Right lobe of liver (tissue), 6 donors: ENCODE data around the gene TPH1. TPM values are rescaled to one million over a fixed set of nuclear protein-coding genes. Genes with fewer than 3 reads are reported as not detected.

Source experiments
- ATAC-seq, 4 donors: fragments of 200-7000 bp; cut with Tn5 transposase; one replicate each; pipeline ENCODE4 v1.9.1; 2020; ENCODE audit warnings: mild to moderate bottlenecking in 4 of 4, moderate library complexity in 4 of 4
- DNase-seq, 3 donors: peaks; one replicate each; pipeline ENCODE4 v3.0.0-alpha.2; 2020
- H3K27ac ChIP-seq, 3 donors: fragments of 200-600 bp; one replicate each; pipeline ENCODE4 v1.8.0; 2022
- H3K27me3 ChIP-seq, 2 donors: fragments of 200-600 bp; one replicate each; pipeline ENCODE4 v1.8.0; 2022
- H3K36me3 ChIP-seq, 4 donors: fragments of 200-600 bp; sonication (generic) in 1 of 4; one replicate each; pipeline versions ENCODE4 v1.5.1 to v1.8.0; 2017 to 2022; ENCODE audit warnings: control low read depth in 1 of 4
- H3K4me1 ChIP-seq, 4 donors: fragments of 200-600 bp; sonication (generic) in 1 of 4; one replicate each; pipeline versions ENCODE4 v1.5.1 to v1.8.0; 2017 to 2022; ENCODE audit warnings: control low read depth in 1 of 4
- H3K4me3 ChIP-seq, 3 donors: fragments of 200-600 bp; one replicate each; pipeline ENCODE4 v1.8.0; 2022
- H3K9me3 ChIP-seq, 4 donors: fragments of 200-600 bp; sonication (generic) in 1 of 4; one replicate each; pipeline versions ENCODE4 v1.5.1 to v1.8.0; 2017 to 2022; ENCODE audit warnings: control low read depth in 1 of 4
- POLR2A ChIP-seq: fragments of 450-650 bp; IDR thresholded peaks from one replicate; pipeline ENCODE4 v1.6.1; 2017; ENCODE audit warnings: antibody characterized with exemption, mild to moderate bottlenecking
- WGBS: methylation state at CpG from one replicate; pipeline ENCODE4 v1.1.6; 2018; ENCODE audit warnings: low coverage, low lambda C conversion rate; ENCODE audit not compliant: insufficient coverage; ENCODE audit errors: missing lambda C conversion rate; 5-methylcytosine and 5-hydroxymethylcytosine counted together
- intact Hi-C, 2 donors: fragments of 100-400 bp; cut with DNase I; formaldehyde crosslinking; loops; one replicate each; pipeline versions ENCODE4 v1.11.2 to v1.14.1; 2022
- total RNA-seq, 6 experiments: library from RNA; depleted of rRNA in 2 of 6; stranded (reverse); fragments of >200 nt in 2 of 6; fragmentation: NEBNext Ultra II Directional in 3 of 6; extraction: Animal tissue kit (Norgen Biotek cat#: 25700) in 3 of 6; gene quantifications; one replicate each; pipeline versions ENCODE4 v1.1.0 to v1.2.4, GENCODE V29; 2016 to 2023
- TF ChIP-seq, protein P1 (sequence below), 4 donors: fragments of 200-600 bp in 3 of 4; fragments of 450-650 bp in 1 of 4; IDR thresholded peaks; one replicate each; pipeline versions ENCODE4 v1.5.1 to v1.8.0; 2016 to 2022; ENCODE audit warnings: antibody characterized with exemption in 4 of 4, mild to moderate bottlenecking in 2 of 4
- donor health status: DM: no; HTN: yes; CAD: no.
- donor health status: DM: no; HTN: no; CAD: no.
- donor health status: DM: no; HTN: no; CAD: no.
- donor health status: DM: no; HTN: yes; CAD: no.
- donor health status: DM: no; HTN: yes; CAD: no.

The TPH1 gene
- total RNA-seq, 6 experiments from 2014 or later = 0.07 to 0.25 (median 0.12) TPM; not detected in 1

DNA sequence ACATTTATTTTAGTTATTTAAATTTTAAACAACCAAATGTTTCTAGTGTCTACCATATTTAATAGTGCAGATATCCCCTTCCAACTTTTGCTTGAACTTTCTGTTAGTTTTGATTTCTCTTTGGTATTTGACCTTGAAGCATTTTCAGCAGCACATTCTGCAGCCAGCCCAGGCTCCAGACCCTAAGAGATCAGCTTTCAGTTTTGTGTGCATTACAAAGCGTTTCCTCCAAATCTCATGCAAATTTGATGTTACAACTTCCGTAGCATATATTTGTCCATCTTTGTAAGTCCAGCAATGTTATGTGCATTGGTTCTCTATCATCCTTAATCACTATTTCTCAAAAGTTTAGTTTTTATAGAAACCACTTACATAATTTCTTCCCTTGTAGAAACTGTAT is 18.6 kb downstream of the TPH1 start:
- no peaks in the 10 kb centered on the region for H3K36me3 ChIP-seq
- ATAC-seq = no peak
- H3K27me3 ChIP-seq = no peaks in the 10 kb centered on the region
- no peaks in the 10 kb centered on the region for H3K9me3 ChIP-seq
- no peaks in the 10 kb centered on the region for H3K4me1 ChIP-seq
- H3K27ac ChIP-seq = no peak overlapping the region
- 79% methylated on average over 2 of the region's 2 CpGs for WGBS
- TF ChIP-seq, protein P1, sequence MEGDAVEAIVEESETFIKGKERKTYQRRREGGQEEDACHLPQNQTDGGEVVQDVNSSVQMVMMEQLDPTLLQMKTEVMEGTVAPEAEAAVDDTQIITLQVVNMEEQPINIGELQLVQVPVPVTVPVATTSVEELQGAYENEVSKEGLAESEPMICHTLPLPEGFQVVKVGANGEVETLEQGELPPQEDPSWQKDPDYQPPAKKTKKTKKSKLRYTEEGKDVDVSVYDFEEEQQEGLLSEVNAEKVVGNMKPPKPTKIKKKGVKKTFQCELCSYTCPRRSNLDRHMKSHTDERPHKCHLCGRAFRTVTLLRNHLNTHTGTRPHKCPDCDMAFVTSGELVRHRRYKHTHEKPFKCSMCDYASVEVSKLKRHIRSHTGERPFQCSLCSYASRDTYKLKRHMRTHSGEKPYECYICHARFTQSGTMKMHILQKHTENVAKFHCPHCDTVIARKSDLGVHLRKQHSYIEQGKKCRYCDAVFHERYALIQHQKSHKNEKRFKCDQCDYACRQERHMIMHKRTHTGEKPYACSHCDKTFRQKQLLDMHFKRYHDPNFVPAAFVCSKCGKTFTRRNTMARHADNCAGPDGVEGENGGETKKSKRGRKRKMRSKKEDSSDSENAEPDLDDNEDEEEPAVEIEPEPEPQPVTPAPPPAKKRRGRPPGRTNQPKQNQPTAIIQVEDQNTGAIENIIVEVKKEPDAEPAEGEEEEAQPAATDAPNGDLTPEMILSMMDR (IDR thresholded peaks at IDR 0.05) = no peak
- TF ChIP-seq POLR2A = no peak
- H3K4me3 ChIP-seq = no peak overlapping the region
- intact Hi-C loops = no loop called here
- DNase-seq = no peak

DNA sequence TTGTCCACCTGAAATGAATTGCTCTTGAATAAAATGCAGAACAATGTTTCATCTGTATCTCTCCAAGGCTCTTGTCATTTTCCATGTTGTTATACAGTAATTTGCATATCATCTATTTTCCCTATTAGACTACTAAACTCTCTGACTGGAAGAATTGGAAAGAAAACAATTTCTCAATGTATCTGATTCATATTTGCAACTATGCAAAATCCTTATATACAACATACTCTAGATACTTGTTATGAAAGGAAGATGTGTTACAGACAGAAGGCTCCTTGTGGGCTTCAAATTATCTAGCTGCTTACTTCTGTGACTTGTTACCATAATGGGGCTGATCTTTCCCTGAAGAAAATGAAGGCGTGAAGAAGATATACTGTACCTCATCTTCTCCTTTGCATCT is 23.6 kb downstream of the TPH1 start:
- 62% methylated on average over 1 of the region's 1 CpG for WGBS
- no peaks in the 10 kb centered on the region for H3K9me3 ChIP-seq
- ATAC-seq = no peak
- no peak overlapping the region for H3K4me3 ChIP-seq
- H3K27ac ChIP-seq = no peak overlapping the region
- H3K4me1 ChIP-seq = no peaks in the 10 kb centered on the region
- H3K27me3 ChIP-seq = no peaks in the 10 kb centered on the region
- intact Hi-C loops = no loop called here
- TF ChIP-seq, protein P1 (IDR thresholded peaks at IDR 0.05) = no peak
- TF ChIP-seq POLR2A = no peak
- H3K36me3 ChIP-seq = no peaks in the 10 kb centered on the region
- no peak for DNase-seq

DNA sequence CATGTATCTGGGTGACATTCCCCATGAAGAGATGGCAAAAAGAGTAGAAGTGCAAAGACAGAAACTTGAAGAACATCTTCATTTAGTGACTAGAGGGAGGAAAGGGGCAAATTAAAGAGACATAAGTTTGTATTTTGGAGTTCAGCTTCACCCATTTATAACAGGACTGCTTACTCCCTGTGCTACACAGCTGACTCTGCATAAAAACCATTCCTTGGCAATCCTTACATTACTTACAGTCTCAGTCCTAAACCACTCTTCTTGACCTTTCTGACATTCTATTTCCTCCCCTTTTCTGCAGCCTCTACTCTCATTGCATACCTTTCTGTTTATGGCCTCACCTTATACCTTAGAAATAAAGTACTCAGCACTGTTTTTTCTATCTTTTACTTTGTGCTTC is 26.4 kb downstream of the TPH1 start:
- H3K27me3 ChIP-seq = no peaks in the 10 kb centered on the region
- DNase-seq (no peak), ATAC-seq (no peak)
- intact Hi-C loops = no loop called here
- no peak overlapping the region for H3K4me3 ChIP-seq
- no peak for TF ChIP-seq POLR2A
- TF ChIP-seq, protein P1 (IDR thresholded peaks at IDR 0.05) = no peak
- H3K4me1 ChIP-seq = no peaks in the 10 kb centered on the region
- H3K9me3 ChIP-seq = no peaks in the 10 kb centered on the region
- no peaks in the 10 kb centered on the region for H3K36me3 ChIP-seq
- no peak overlapping the region for H3K27ac ChIP-seq

DNA sequence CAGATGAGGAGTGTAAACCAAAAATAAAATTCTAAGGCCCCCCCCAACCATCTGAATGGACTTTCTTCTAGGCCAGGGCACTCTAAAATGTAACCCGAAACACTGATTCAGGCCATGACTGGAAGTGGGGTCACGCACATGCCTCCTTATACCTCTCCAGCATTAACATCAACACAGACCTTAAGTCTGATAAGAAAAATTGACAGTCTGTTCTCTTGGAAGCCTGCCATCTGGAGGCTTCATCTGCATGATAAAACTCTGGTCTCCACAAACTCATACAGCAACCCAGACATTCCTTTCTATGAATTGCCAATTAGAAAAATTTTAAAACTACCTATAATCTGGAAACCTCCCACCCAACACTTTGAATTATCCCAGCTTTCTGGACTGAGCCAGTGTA is 29.3 kb downstream of the TPH1 start:
- TF ChIP-seq, protein P1 (IDR thresholded peaks at IDR 0.05) = no peak
- TF ChIP-seq POLR2A = no peak
- H3K4me3 ChIP-seq = no peak overlapping the region
- H3K36me3 ChIP-seq = no peaks in the 10 kb centered on the region
- 88% methylated on average over 1 of the region's 2 CpGs for WGBS
- H3K27me3 ChIP-seq = no peaks in the 10 kb centered on the region
- H3K4me1 ChIP-seq = peaks cover 0 to 9% (median 0%) of the 10 kb centered on the region in 4 donors
- H3K27ac ChIP-seq = no peak overlapping the region
- intact Hi-C loops = no loop called here
- ATAC-seq = no peak
- DNase-seq = no peak
- no peaks in the 10 kb centered on the region for H3K9me3 ChIP-seq

DNA sequence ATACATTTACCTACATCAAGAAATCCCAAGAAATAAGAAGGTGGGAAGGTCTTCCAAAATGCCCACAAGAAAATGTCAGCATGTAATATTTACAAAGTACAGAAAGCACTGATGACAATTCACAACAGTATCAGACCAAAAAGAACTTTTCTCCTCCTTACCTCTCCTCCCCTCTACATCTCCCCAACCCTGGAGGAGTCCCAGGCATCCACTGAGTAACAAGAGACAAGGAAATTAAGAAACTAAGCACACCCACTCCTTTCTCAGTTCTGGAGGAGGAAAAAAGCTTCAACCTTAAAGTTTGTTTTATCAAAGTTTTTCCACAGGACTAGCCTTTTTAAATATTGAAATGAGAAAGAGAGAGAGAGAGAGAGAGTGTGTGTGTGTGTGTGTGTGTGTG is 31.2 kb downstream of the TPH1 start:
- DNase-seq (no peak), ATAC-seq (no peak)
- intact Hi-C loops = no loop called here
- H3K4me3 ChIP-seq = no peak overlapping the region
- H3K27ac ChIP-seq = no peak overlapping the region
- no peaks in the 10 kb centered on the region for H3K9me3 ChIP-seq
- TF ChIP-seq, protein P1 (IDR thresholded peaks at IDR 0.05) = no peak
- TF ChIP-seq POLR2A = no peak
- no peaks in the 10 kb centered on the region for H3K36me3 ChIP-seq
- peaks cover 0 to 9% (median 0%) of the 10 kb centered on the region in 4 donors for H3K4me1 ChIP-seq
- no peaks in the 10 kb centered on the region for H3K27me3 ChIP-seq
